DMS153 treated with DMSO at 0.1 percent for 48 hours (cell line): ENCODE data around the gene CD40.

ENCODE experiments used
- DNase-seq: peaks from one replicate; lab custom pipeline; 2025; ENCODE audit not compliant: unreplicated experiment; lab: John Stamatoyannopoulos, UW

The CD40 gene

DNA sequence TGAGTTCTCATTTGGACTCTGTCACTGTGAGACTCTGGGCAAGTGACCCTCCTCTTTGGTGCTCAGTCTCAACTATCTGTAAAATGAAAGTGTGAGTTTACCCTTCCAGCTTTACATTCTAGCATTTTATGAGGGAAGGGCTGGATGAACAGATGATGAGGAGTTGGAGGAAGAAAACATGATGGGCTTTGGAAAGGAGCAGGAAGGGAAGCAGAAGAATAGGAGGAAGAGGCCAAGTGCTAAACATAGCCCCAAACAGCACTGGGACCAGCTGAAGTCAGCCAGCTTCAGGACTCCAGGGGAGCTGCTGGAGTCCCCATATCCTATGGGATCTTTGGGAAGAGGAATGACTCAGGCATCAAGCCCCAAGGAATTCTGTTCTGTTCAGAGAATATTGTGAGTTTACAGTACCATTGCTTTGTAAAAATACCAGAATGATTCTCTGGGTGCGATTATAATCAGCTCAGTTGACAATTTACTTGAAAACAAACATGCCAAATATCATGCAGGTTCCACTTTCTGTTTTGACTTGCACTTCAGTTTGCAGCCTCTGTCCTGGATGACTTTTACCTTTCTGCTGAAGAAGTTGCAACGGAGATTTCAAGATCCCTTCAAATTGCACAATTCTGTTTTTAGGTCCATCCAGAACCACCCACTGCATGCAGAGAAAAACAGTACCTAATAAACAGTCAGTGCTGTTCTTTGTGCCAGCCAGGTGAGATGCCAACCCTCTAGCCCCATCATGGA lies 3.2 kb downstream of the CD40 start:
- no peak for DNase-seq

GRCh38 chr20:46122071-46122470 lies 4.0 kb downstream of the CD40 start:
- DNase-seq, result no peak

- DNase-seq, result no peak
Measured at GRCh38 chr20:46122516-46123481, 4.7 kb downstream of the CD40 start.

- DNase-seq, result no peak
Measured at GRCh38 chr20:46123482-46124245, 5.5 kb downstream of the CD40 start.

- DNase-seq, result no peak
Measured at GRCh38 chr20:46126440-46127056, 8.4 kb downstream of the CD40 start.

DNA sequence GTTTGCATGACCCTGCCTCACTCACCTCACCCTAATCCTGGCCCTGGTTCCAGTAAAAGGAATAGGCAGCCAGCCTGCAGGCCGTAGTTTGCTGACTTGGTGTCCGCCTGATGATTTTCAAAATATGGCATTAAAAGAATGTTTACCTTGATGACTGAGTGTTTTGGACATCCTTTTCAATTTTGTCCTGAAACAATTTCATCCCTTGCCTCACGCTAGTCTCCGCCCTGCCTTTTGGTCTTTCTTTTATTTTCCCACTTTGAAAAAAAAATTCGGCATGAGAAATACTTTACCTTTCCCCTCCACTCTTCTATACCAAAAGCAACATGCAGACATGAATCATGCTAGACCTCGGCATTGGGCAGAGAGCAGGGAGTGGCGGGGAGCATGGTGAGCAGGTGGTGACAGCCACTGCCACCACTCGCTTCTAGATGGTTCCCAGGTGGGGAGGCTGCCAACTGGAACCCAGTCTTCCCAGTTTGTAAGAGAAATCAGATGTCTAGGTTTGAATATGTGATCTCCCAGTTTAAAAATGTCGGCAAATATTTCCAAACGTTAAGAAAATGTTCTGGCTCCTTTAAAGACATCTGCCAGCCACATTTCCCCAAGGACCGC lies 9.4 kb downstream of the CD40 start:
- DNase-seq, result no peak

DNA sequence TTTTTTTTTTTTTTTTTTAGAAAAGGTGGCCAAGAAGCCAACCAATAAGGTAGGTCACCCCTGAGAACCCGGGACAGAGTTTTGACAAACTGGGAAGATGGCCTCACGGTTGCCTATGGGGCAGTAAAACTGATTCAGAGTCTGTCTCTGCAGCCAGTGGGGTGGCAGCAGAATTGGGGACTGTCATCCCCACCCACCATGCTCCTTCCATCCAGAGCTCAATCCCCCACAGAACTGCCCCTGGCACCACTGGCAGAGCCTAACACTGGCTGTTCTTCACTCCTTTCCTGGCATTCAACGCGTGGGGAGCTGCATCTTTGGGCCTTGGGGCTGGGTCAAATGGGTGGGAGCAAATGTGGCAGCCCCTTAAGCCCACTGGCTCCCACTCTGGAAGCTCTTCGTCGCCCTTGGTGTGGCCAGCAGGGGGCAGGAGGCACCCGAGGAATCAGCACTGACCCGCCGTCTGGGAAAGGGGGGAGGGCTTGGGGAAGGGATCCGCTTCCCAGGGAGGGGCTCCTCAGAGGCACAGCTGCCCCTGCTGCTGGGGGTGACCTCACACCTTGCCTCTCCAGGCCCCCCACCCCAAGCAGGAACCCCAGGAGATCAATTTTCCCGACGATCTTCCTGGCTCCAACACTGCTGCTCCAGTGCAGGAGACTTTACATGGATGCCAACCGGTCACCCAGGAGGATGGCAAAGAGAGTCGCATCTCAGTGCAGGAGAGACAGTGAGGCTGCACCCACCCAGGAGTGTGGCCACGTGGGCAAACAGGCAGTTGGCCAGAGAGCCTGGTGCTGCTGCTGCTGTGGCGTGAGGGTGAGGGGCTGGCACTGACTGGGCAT lies 10.4 kb downstream of the CD40 start:
- DNase-seq, result no peak

DNA sequence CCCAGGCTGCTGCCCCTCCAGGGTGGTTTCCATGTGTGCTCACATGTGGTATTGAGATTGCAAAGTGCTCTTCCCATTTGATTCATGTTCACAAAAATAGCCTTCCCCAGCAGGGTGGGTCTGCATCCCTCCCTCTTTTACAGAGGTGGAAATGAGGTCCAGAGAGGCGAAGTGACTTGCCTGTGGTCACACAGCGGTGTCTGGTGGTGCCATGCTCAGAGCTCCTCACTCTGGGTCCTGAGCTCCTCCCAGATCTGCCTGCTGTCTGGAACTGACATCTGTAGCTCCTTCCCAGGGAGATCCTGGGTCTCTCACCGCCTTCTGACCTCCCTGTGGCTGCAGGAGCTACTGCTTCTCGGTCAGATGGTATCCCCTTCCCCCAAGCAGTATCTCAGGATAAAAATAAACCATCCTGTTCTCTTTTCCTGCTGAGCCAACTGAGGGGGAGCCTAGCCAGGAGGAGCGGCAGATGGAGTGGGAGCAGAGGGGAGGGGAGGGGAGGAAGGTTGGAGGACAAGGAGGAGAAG lies 11.9 kb downstream of the CD40 start:
- no peak for DNase-seq

- peak; percentile 25 for DNase-seq
Measured at GRCh38 chr20:46130534-46130933, 12.4 kb downstream of the CD40 start.

DNA sequence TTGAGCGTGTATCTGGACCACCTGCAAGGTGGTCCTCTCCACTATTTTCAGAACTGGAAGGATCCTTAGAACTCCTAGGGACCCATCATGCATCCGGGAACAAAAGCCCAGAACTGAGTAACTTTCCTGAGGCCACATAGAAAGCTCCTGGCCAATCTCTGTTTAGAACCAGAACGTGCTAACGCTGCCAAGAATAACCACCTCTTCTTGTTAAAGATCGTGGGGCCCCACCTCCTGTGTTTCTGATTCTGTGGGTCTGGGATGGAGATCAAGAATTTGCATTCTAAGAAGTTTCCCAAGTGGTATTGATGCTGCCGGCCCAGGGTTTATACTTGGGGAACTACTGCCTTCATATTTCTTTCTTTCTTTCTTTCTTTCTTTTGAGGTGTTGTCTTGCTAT lies 13.3 kb downstream of the CD40 start:
- DNase-seq, result no peak

DNA sequence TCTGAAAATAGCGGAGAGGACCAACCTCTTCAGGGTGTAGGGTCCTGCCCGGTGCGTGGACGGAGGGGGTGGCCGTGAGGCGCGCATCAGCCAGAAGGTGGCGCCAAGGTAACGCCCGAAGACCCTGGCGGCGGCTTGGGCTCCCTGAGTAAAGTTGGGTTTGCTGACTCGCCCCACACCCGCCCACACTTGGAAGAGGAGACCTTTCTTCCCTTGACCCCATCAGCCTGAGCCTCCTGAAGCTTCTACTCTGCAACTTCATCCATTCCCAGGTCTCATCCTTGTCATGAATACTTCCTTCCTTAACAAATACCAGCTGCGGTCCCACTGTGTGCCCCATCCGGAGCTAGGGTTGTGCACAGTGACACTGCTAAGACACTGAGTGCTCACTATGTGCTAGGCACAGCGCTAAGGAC lies 14.6 kb downstream of the CD40 start:
- DNase-seq, result peak; percentile 61

- DNase-seq, result no peak
Measured at GRCh38 chr20:46133886-46134654, 16.0 kb downstream of the CD40 start.

DNA sequence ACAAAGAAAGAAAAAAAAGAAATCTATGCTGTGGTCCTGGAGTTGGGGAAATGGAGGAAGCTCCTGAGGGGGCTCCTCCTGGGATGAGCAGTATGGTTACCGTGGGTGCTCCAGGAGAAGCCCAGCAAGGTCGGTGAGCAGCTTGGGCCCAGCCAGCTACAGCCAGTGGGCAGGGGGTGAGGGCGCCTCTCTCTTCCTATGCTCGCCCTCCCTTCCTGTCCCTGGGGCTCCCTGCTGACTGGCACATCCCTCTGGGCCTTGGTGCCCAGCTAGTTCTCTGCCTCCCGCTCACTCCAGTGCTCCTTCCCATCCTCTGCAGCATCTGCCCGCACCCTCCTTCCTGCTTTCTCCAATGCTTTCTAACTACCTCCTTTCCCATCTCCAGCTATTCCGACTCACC lies 16.6 kb downstream of the CD40 start:
- DNase-seq, result no peak

DNA sequence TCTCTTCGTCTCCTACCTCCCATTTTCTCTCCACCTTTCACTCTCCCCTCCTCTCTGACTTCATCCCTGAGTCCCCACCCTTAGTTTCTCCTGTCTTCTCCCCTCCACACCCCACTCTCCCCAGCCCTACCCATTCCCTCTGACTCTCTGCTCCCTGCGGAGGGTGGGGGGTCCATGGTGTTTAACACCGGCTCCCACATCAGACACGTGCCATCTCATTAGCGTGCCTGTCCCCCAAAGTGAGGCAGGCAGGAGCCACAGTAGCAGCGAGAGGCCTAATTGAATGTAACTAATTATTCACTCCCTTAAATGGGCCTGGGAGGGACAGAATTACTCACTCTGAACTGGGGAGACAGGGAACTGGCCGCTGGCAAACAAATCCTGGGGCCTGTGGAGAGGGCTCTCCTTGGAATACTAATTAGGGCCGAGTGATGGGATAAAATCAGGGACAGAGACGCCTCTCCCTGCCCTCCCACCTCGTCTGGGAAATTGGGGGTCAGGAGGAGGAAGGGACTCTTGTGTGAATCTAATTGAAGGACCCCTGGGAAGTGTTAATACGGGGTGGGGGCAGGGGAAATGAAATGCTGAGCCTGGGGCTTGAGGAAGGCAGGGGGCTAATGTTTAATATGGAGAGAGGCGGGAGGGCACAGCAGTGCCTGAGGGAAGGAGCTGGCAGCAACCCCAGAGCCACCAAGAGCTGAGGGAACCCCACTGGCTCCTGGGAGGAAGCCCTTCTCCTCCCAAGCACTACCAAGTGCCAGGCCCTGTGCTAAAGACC lies 17.9 kb downstream of the CD40 start:
- DNase-seq, result no peak

DNA sequence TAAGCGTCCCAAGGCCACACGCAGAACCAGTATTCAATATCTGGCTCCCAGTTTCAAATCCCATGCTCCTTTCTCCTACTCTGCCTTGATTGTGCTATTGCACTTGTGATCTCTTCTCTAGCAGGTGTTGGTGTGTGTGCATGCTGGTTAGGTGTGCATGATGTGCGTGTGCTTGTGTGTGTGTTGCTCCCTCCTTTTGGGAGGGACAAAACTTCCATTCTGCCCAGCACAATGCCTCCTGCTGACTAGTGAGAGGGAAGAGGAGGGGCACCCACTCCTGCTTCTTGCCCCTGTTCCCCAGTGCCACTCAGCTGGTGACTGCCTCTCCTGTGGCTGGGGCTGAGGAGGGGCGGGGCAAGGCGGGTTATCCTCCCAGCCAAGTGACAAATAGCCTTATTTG lies 19.7 kb downstream of the CD40 start:
- DNase-seq, result no peak

GRCh38 chr20:46139266-46139889 lies 21.3 kb downstream of the CD40 start:
- DNase-seq, result no peak

DNA sequence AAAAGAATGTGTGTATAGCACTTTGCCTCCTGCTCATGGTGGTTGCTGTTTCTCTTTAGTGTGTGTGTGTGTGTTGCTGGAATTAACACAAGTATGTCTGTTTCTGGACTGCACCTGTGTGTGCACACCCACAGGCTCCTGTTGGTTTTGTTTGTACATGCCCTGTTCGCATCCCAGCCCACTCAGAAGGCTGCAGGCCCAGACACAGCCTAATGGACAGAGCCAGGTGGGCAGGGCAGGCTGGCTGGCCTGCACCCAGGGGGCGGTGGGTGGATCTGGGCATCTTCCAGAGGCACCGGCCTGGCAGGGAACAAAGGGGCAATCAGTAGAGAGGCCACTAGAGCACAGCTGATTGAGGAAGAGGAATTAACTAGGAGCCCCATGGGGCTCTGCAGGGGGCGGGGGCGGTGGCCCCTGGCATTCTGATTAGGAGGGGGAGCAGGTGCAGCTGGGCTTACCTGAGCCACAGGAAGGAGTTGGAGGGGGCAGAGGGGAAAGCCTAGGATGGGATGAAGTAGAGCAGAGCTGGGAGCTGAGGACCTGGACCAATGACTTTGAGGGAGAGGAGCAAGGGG lies 21.9 kb downstream of the CD40 start:
- peak; percentile 81 for DNase-seq
